ENCODE data around the gene SLC25A6. TPM values are rescaled to one million over a fixed set of nuclear protein-coding genes. Genes with fewer than 3 reads are reported as not detected.
A peak's percentile ranks its signal among the peaks of the same experiment; 100 is the strongest.
"Not testable (repeated sequence)": the region's sequence is repeated elsewhere in the genome, so short reads cannot be mapped to it uniquely, and the experiment has no call there.

SLC25A6 gene
- 453 TPM for polyA plus RNA-seq (2013, experiment 1 of 4)
- 444 TPM for polyA plus RNA-seq (2013, experiment 2 of 4)
- 381 TPM for polyA plus RNA-seq (2013, experiment 3 of 4)
- polyA plus RNA-seq (2013, experiment 4 of 4): 399 TPM

- H3K27me3 ChIP-seq (ENCODE audit: control insufficient read depth, insufficient read depth, low read length, poor library complexity, severe bottlenecking): no peaks in the 10 kb centered on the region
- H3K4me3 ChIP-seq (ENCODE audit: insufficient read depth, low read depth, low read length): peak within 1 kb of the TSS; percentile 83
- H3K9me3 ChIP-seq (ENCODE audit: control insufficient read depth, low read length): no peaks in the 10 kb centered on the region
- WGBS, 2 experiments: 0% methylated on average over 90 of the region's 90 CpGs
- peaks cover 40% of the 10 kb centered on the region for H3K36me3 ChIP-seq (ENCODE audit: control insufficient read depth, insufficient read depth, low read length)
- peak within 1 kb of the TSS; percentile 95 for H3K27ac ChIP-seq (ENCODE audit: insufficient read depth, low read depth, low read length, poor library complexity, severe bottlenecking)
- peaks cover 11% of the 10 kb centered on the region for H3K4me1 ChIP-seq (ENCODE audit: control insufficient read depth, insufficient read depth, low read length)
Measured at GRCh38 chrX:1391707-1392375, at the start of gene SLC25A6. Gene SLC25A6 (minus strand): TSS chrX:1392113. CDS start chrX:1392009, 104 bp downstream.

GRCh38 chrX:1440506-1440905, 48.6 kb upstream of the SLC25A6 start:
- no peaks in the 10 kb centered on the region for H3K9me3 ChIP-seq (ENCODE audit: control insufficient read depth, low read length)
- WGBS, 2 experiments: 94 to 98% methylated on average over 6 of the region's 6 CpGs
- H3K27ac ChIP-seq (ENCODE audit: insufficient read depth, low read depth, low read length, poor library complexity, severe bottlenecking): no peak overlapping the region
- H3K27me3 ChIP-seq (ENCODE audit: control insufficient read depth, insufficient read depth, low read length, poor library complexity, severe bottlenecking): no peaks in the 10 kb centered on the region
- no peak overlapping the region for H3K4me3 ChIP-seq (ENCODE audit: insufficient read depth, low read depth, low read length)
- peaks cover 24% of the 10 kb centered on the region for H3K36me3 ChIP-seq (ENCODE audit: control insufficient read depth, insufficient read depth, low read length)
- no peaks in the 10 kb centered on the region for H3K4me1 ChIP-seq (ENCODE audit: control insufficient read depth, insufficient read depth, low read length)

GRCh38 chrX:1435241-1435895, 43.5 kb upstream of the SLC25A6 start:
- H3K36me3 ChIP-seq (ENCODE audit: control insufficient read depth, insufficient read depth, low read length): peaks cover 33% of the 10 kb centered on the region
- H3K27me3 ChIP-seq (ENCODE audit: control insufficient read depth, insufficient read depth, low read length, poor library complexity, severe bottlenecking): no peaks in the 10 kb centered on the region
- no peaks in the 10 kb centered on the region for H3K4me1 ChIP-seq (ENCODE audit: control insufficient read depth, insufficient read depth, low read length)
- 94 to 95% methylated on average over 20 of the region's 20 CpGs for WGBS, 2 experiments
- no peak overlapping the region for H3K27ac ChIP-seq (ENCODE audit: insufficient read depth, low read depth, low read length, poor library complexity, severe bottlenecking)
- no peak overlapping the region for H3K4me3 ChIP-seq (ENCODE audit: insufficient read depth, low read depth, low read length)
- no peaks in the 10 kb centered on the region for H3K9me3 ChIP-seq (ENCODE audit: control insufficient read depth, low read length)

- WGBS, 2 experiments: 97% methylated on average over 22 of the region's 22 CpGs
- Histone ChIP-seq H3K4me3 (ENCODE audit: insufficient read depth, low read depth, low read length) (no peak overlapping the region), H3K4me1 (ENCODE audit: control insufficient read depth, insufficient read depth, low read length) (no peaks in the 10 kb centered on the region), H3K9me3 (ENCODE audit: control insufficient read depth, low read length) (no peaks in the 10 kb centered on the region), H3K36me3 (ENCODE audit: control insufficient read depth, insufficient read depth, low read length) (peaks cover 33% of the 10 kb centered on the region), H3K27ac (ENCODE audit: insufficient read depth, low read depth, low read length, poor library complexity, severe bottlenecking) (no peak overlapping the region), H3K27me3 (ENCODE audit: control insufficient read depth, insufficient read depth, low read length, poor library complexity, severe bottlenecking) (no peaks in the 10 kb centered on the region)
Measured at GRCh38 chrX:1434871-1435240, 42.9 kb upstream of the SLC25A6 start.

- Histone ChIP-seq H3K4me1 (ENCODE audit: control insufficient read depth, insufficient read depth, low read length) (no peaks in the 10 kb centered on the region), H3K4me3 (ENCODE audit: insufficient read depth, low read depth, low read length) (no peak overlapping the region), H3K36me3 (ENCODE audit: control insufficient read depth, insufficient read depth, low read length) (peaks cover 30% of the 10 kb centered on the region), H3K27ac (ENCODE audit: insufficient read depth, low read depth, low read length, poor library complexity, severe bottlenecking) (no peak overlapping the region), H3K9me3 (ENCODE audit: control insufficient read depth, low read length) (no peaks in the 10 kb centered on the region), H3K27me3 (ENCODE audit: control insufficient read depth, insufficient read depth, low read length, poor library complexity, severe bottlenecking) (no peaks in the 10 kb centered on the region)
- 95% methylated on average over 19 of the region's 19 CpGs for WGBS, 2 experiments
Measured at GRCh38 chrX:1433646-1434357, 41.9 kb upstream of the SLC25A6 start.

GRCh38 chrX:1430451-1430850, 38.5 kb upstream of the SLC25A6 start:
- Histone ChIP-seq H3K27me3 (ENCODE audit: control insufficient read depth, insufficient read depth, low read length, poor library complexity, severe bottlenecking) (no peaks in the 10 kb centered on the region), H3K27ac (ENCODE audit: insufficient read depth, low read depth, low read length, poor library complexity, severe bottlenecking) (no peak overlapping the region), H3K9me3 (ENCODE audit: control insufficient read depth, low read length) (no peaks in the 10 kb centered on the region), H3K4me3 (ENCODE audit: insufficient read depth, low read depth, low read length) (no peak overlapping the region), H3K4me1 (ENCODE audit: control insufficient read depth, insufficient read depth, low read length) (no peaks in the 10 kb centered on the region), H3K36me3 (ENCODE audit: control insufficient read depth, insufficient read depth, low read length) (peaks cover 27% of the 10 kb centered on the region)
- 95 to 97% methylated on average over 8 to 9 of the region's 10 CpGs for WGBS, 2 experiments

- no peaks in the 10 kb centered on the region for H3K9me3 ChIP-seq (ENCODE audit: control insufficient read depth, low read length)
- no peaks in the 10 kb centered on the region for H3K27me3 ChIP-seq (ENCODE audit: control insufficient read depth, insufficient read depth, low read length, poor library complexity, severe bottlenecking)
- no peak overlapping the region for H3K4me3 ChIP-seq (ENCODE audit: insufficient read depth, low read depth, low read length)
- H3K36me3 ChIP-seq (ENCODE audit: control insufficient read depth, insufficient read depth, low read length): peaks cover 39% of the 10 kb centered on the region
- no peaks in the 10 kb centered on the region for H3K4me1 ChIP-seq (ENCODE audit: control insufficient read depth, insufficient read depth, low read length)
- H3K27ac ChIP-seq (ENCODE audit: insufficient read depth, low read depth, low read length, poor library complexity, severe bottlenecking): no peak overlapping the region
- 94 to 95% methylated on average over 32 of the region's 32 CpGs for WGBS, 2 experiments
Measured at GRCh38 chrX:1427756-1428155, 35.8 kb upstream of the SLC25A6 start.

- H3K4me1 ChIP-seq (ENCODE audit: control insufficient read depth, insufficient read depth, low read length); H3K27ac ChIP-seq (ENCODE audit: insufficient read depth, low read depth, low read length, poor library complexity, severe bottlenecking); H3K9me3 ChIP-seq (ENCODE audit: control insufficient read depth, low read length); H3K27me3 ChIP-seq (ENCODE audit: control insufficient read depth, insufficient read depth, low read length, poor library complexity, severe bottlenecking); H3K4me3 ChIP-seq (ENCODE audit: insufficient read depth, low read depth, low read length): not testable (repeated sequence)
- peaks cover 53% of the 10 kb centered on the region for H3K36me3 ChIP-seq (ENCODE audit: control insufficient read depth, insufficient read depth, low read length)
- WGBS, 2 experiments: 90 to 94% methylated on average over 16 of the region's 16 CpGs
Measured at GRCh38 chrX:1426321-1426720, 34.4 kb upstream of the SLC25A6 start.

GRCh38 chrX:1425381-1425780, 33.5 kb upstream of the SLC25A6 start:
- no peak overlapping the region for H3K27ac ChIP-seq (ENCODE audit: insufficient read depth, low read depth, low read length, poor library complexity, severe bottlenecking)
- H3K36me3 ChIP-seq (ENCODE audit: control insufficient read depth, insufficient read depth, low read length): peaks cover 56% of the 10 kb centered on the region
- WGBS, 2 experiments: 85% methylated on average over 10 of the region's 10 CpGs
- no peaks in the 10 kb centered on the region for H3K9me3 ChIP-seq (ENCODE audit: control insufficient read depth, low read length)
- H3K27me3 ChIP-seq (ENCODE audit: control insufficient read depth, insufficient read depth, low read length, poor library complexity, severe bottlenecking): no peaks in the 10 kb centered on the region
- no peaks in the 10 kb centered on the region for H3K4me1 ChIP-seq (ENCODE audit: control insufficient read depth, insufficient read depth, low read length)
- H3K4me3 ChIP-seq (ENCODE audit: insufficient read depth, low read depth, low read length): no peak overlapping the region

GRCh38 chrX:1424147-1424851, 32.4 kb upstream of the SLC25A6 start:
- H3K9me3 ChIP-seq (ENCODE audit: control insufficient read depth, low read length): no peaks in the 10 kb centered on the region
- H3K36me3 ChIP-seq (ENCODE audit: control insufficient read depth, insufficient read depth, low read length): peaks cover 56% of the 10 kb centered on the region
- H3K27me3 ChIP-seq (ENCODE audit: control insufficient read depth, insufficient read depth, low read length, poor library complexity, severe bottlenecking): no peaks in the 10 kb centered on the region
- no peak overlapping the region for H3K4me3 ChIP-seq (ENCODE audit: insufficient read depth, low read depth, low read length)
- no peak overlapping the region for H3K27ac ChIP-seq (ENCODE audit: insufficient read depth, low read depth, low read length, poor library complexity, severe bottlenecking)
- WGBS, 2 experiments: 81 to 82% methylated on average over 9 of the region's 9 CpGs
- peaks cover 4% of the 10 kb centered on the region for H3K4me1 ChIP-seq (ENCODE audit: control insufficient read depth, insufficient read depth, low read length)
